GM18873 (cell line): Measurements from ENCODE around the gene SLC38A8.

Source experiments
- ATAC-seq: cut with Tn5 transposase; IDR thresholded peaks from one replicate; pipeline ENCODE4 v1.9.1; 2021; ENCODE audit warnings: mild to moderate bottlenecking, moderate library complexity, moderate number of reproducible peaks; ENCODE audit not compliant: unreplicated experiment, low FRiP score

Gene SLC38A8

GRCh38 chr16:84069540-84069939, 26.9 kb upstream of the SLC38A8 start:
- ATAC-seq: no peak

- ATAC-seq: no peak
These were observed 26.3 kb upstream of the SLC38A8 start for GRCh38 chr16:84068783-84069462.

- ATAC-seq: no peak
These were observed 25.4 kb upstream of the SLC38A8 start for GRCh38 chr16:84068041-84068440.

GRCh38 chr16:84067640-84068039, 25.0 kb upstream of the SLC38A8 start:
- no peak for ATAC-seq

GRCh38 chr16:84065536-84066132, 23.0 kb upstream of the SLC38A8 start:
- no peak for ATAC-seq

GRCh38 chr16:84063980-84064379, 21.4 kb upstream of the SLC38A8 start:
- ATAC-seq: no peak

DNA sequence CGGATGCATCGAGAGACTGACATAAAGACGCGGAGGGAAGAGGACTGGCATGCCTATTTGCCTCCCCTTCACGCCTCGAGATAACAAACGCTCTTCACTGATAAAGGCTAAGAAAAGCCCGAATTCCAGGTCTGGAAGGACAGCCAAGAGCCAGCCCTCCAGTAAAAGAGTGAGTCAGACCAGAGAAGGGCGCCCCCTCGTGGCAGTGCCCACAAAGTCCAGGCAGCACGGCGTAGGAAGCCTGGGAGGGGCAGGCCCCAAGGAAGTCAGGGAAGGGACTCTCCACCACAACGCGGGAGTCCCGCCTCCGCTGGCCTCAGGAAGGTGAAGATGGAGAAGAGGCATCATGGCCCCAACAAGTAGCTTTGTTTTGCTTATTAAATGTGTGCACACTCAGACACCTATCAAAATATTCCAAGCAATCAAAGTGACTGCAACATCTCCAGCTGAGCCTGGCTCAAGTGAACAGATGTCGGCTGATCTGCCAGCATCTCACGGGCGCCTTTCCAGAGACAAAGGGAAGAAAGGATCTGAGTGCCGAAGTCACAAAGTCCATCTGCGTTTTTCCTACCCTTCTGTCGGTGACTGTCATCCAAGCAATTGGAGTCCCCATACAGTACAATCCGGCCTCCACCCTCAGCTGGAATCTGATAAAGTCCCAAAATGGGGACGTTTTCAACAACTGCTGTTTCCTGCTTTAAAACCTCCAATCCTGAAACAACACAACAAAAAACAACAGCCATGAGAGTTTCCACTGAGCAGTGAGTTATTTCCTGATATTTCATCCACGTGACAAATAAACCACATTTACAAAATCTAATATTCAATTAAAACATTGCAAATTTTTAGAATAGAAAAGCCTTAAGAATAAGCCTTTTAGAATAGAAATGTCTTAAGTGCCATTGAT, 20.4 kb upstream of the SLC38A8 start:
- ATAC-seq: no peak

DNA sequence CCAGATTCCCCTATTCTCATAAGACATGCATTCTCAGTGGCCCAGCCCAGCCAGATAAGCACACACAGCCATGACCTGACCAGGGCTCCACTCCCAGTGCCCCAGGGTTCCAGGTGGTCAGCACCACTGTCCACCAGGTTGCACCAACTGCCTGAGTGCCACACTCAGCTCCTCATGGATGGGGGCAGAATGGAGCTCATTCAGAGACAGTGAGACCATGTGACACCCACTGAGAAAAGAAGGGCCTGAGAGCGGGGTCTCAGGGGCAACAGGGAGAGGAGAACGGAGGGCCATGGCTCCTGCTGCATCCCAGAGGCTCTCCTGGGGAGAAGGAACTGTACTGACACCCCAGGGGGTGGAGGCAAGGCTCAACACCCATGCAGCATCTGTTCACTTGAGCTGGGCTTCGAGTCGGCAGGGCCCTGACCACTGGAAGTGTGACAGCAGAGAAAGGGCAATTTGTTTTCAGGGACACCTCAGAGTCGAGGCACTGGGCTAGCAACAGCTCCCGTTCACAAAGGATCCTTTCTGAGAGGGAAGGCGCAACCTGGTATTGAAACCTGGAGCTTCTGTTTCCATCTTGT, 18.7 kb upstream of the SLC38A8 start:
- ATAC-seq: no peak

GRCh38 chr16:84059946-84060901, 17.6 kb upstream of the SLC38A8 start:
- no peak for ATAC-seq

DNA sequence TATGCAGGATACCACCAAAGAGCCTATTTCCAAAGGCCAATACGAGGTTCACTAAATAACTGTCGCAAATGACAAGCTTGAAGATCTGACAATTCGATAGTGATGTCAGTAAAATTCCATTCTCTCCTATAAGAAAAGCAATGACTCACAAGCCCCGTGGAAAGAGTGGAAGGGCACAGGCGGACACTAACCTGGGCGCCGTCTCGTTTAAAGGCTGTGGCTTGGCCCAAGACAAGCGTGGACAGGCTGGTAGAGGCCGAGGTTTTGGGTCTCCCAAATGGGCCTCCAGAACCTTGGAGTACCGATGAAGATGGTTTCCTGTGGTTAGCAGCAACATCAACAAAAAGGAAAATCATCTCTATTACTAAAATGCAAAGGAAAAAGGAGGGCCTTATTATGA, 16.5 kb upstream of the SLC38A8 start:
- no peak for ATAC-seq

DNA sequence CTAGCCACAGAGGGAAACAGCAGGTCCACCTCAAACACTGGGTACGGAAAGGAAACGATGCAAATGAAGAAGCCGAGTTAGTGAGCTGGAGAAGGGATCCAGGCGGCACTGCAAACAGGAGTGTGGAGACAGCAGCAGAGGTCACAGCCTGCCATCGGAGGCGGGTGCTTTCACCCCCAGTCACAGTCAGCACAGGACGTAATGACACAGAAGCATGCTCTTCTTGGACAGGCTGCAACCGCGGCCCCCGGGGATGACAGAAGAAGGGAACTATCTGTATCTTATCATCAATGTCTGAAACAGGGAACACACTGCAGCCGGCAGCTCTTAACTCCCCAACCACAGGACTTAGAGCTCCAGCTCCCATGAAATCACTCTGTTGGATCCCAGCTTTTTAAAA, 16.1 kb upstream of the SLC38A8 start:
- no peak for ATAC-seq

DNA sequence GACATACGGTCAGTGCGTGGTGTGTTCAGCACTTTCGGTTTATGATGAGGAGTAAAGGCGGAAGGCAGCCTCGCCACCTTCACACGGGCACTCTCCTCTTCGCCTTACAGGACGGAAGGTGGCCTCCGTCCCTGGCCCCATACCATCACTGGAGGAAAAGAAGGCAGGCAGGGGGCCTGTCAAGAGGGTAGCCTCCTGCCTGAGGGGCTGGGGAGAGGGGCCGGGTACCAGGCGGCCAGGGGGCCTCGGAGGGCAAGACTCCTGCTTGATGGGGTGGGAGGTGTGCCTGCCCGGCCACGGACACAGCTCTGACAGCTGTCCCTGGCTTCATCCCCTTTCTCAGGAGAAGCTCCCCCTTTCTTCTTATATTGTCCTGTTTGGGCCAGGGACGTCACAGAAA, 15.6 kb upstream of the SLC38A8 start:
- no peak for ATAC-seq

GRCh38 chr16:84056933-84057332, 14.3 kb upstream of the SLC38A8 start:
- ATAC-seq: no peak

GRCh38 chr16:84055801-84056634, 13.4 kb upstream of the SLC38A8 start:
- ATAC-seq: no peak

DNA sequence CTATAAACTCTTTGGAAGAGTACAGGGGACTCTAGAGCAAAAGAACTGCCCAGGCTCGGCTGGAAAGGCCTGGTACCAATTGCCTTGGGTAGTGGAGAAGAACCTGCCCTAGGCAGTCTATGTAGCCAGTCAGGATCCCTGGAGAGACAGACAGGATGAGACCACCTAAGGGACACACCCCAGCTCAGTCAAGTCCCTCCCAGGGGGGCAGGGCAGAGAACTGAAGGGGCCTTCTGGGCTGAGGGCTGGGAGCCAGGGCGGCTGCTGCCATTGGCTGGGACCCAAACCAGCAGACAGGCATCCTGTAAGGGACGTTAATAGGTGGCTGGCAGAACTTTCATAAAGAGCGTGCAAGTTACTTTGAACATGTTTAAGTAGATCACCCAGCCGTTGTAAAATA, 12.8 kb upstream of the SLC38A8 start:
- ATAC-seq: no peak

GRCh38 chr16:84054916-84055315, 12.3 kb upstream of the SLC38A8 start:
- ATAC-seq: no peak

GRCh38 chr16:84054271-84054670, 11.7 kb upstream of the SLC38A8 start:
- ATAC-seq: no peak

- no peak for ATAC-seq
These were observed 10.6 kb upstream of the SLC38A8 start for GRCh38 chr16:84053237-84053636.

DNA sequence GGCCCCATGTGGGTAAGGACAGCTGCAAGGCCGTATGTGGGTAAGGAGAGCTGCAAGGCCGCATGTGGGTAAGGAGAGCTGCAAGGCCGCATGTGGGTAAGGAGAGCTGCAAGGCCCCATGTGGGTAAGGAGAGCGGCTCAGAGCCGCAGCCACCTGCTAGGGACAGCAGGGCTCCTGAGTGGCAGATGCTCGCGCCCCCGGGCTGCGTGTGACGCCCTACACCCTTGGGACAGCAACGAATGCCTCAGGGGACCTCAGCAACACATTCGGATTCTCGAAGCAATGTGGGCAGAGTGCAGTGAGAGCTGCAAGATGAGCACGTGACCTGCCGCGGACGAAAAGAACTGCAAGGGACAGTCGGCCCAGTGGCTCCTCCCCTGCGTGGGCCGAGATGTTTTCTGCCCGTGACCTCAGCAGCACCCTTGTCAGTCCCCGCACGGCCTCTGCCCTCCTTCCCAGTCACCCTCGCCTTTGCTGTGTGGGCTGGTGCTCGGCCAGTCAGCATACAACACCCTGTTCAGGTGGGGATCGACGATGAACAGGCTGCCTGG, 9.6 kb upstream of the SLC38A8 start:
- no peak for ATAC-seq
